Right lobe of liver (tissue), 6 donors: ENCODE results near the gene CTU2. TPM values are rescaled to one million over a fixed set of nuclear protein-coding genes. Genes with fewer than 3 reads are reported as not detected.

Experiments used
- ATAC-seq, 4 donors: fragments of 200-7000 bp; cut with Tn5 transposase; one replicate each; pipeline ENCODE4 v1.9.1; 2020; ENCODE audit warnings: mild to moderate bottlenecking in 4 of 4, moderate library complexity in 4 of 4
- DNase-seq, 3 donors: peaks; one replicate each; pipeline ENCODE4 v3.0.0-alpha.2; 2020
- H3K27ac ChIP-seq, 3 donors: fragments of 200-600 bp; one replicate each; pipeline ENCODE4 v1.8.0; 2022
- H3K27me3 ChIP-seq, 2 donors: fragments of 200-600 bp; one replicate each; pipeline ENCODE4 v1.8.0; 2022
- H3K36me3 ChIP-seq, 4 donors: fragments of 200-600 bp; sonication (generic) in 1 of 4; one replicate each; pipeline versions ENCODE4 v1.5.1 to v1.8.0; 2017 to 2022; ENCODE audit warnings: control low read depth in 1 of 4
- H3K4me1 ChIP-seq, 4 donors: fragments of 200-600 bp; sonication (generic) in 1 of 4; one replicate each; pipeline versions ENCODE4 v1.5.1 to v1.8.0; 2017 to 2022; ENCODE audit warnings: control low read depth in 1 of 4
- H3K4me3 ChIP-seq, 3 donors: fragments of 200-600 bp; one replicate each; pipeline ENCODE4 v1.8.0; 2022
- H3K9me3 ChIP-seq, 4 donors: fragments of 200-600 bp; sonication (generic) in 1 of 4; one replicate each; pipeline versions ENCODE4 v1.5.1 to v1.8.0; 2017 to 2022; ENCODE audit warnings: control low read depth in 1 of 4
- POLR2A ChIP-seq: fragments of 450-650 bp; IDR thresholded peaks from one replicate; pipeline ENCODE4 v1.6.1; 2017; ENCODE audit warnings: antibody characterized with exemption, mild to moderate bottlenecking
- WGBS: methylation state at CpG from one replicate; pipeline ENCODE4 v1.1.6; 2018; ENCODE audit warnings: low coverage, low lambda C conversion rate; ENCODE audit not compliant: insufficient coverage; ENCODE audit errors: missing lambda C conversion rate; 5-methylcytosine and 5-hydroxymethylcytosine counted together
- intact Hi-C, 2 donors: fragments of 100-400 bp; cut with DNase I; formaldehyde crosslinking; loops; one replicate each; pipeline versions ENCODE4 v1.11.2 to v1.14.1; 2022
- microRNA-seq, 2 donors: library from miRNA; unstranded; fragments of <30 nt; microRNA quantifications; one replicate each; pipeline ENCODE4, GENCODE V29; 2019 to 2020
- total RNA-seq, 6 experiments: library from RNA; depleted of rRNA in 2 of 6; stranded (reverse); fragments of >200 nt in 2 of 6; fragmentation: NEBNext Ultra II Directional in 3 of 6; extraction: Animal tissue kit (Norgen Biotek cat#: 25700) in 3 of 6; gene quantifications; one replicate each; pipeline versions ENCODE4 v1.1.0 to v1.2.4, GENCODE V29; 2016 to 2023
- TF ChIP-seq, protein P1 (sequence below), 4 donors: fragments of 200-600 bp in 3 of 4; fragments of 450-650 bp in 1 of 4; IDR thresholded peaks; one replicate each; pipeline versions ENCODE4 v1.5.1 to v1.8.0; 2016 to 2022; ENCODE audit warnings: antibody characterized with exemption in 4 of 4, mild to moderate bottlenecking in 2 of 4
- donor health status: DM: no; HTN: yes; CAD: no.
- donor health status: DM: no; HTN: no; CAD: no.
- donor health status: DM: no; HTN: no; CAD: no.
- donor health status: DM: no; HTN: yes; CAD: no.
- donor health status: DM: no; HTN: yes; CAD: no.

The CTU2 gene
- total RNA-seq, 6 experiments from 2014 or later: 5.0 to 9.5 (median 8.2) TPM

DNA sequence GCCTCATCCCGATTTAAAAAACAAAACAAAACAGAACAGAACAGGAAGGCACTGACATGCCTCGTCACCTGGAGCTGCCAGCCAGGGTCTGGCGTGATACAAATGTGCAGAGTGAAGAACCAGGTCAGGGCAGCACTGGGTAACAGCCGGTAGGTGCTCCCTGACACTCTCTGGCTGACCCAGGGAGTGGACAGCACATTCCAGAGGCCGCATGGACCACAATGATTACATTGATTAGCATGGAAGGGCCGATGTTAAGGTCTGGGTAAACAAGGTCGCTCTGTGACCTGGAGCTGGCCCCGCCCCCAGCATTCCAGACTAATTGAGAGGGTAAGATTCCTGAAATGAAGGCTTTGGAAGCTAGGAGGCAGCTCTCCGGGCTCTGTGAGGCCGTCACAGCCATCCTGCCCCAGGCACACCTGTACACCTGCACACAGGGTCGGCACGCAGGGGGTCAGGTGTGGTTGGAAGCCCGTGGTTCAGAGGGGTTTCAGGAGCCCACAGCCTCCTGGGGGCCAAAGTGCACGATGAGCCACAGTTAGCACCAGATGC, 57.3 kb downstream of the CTU2 start:
- no peak for TF ChIP-seq POLR2A
- TF ChIP-seq, protein P1, sequence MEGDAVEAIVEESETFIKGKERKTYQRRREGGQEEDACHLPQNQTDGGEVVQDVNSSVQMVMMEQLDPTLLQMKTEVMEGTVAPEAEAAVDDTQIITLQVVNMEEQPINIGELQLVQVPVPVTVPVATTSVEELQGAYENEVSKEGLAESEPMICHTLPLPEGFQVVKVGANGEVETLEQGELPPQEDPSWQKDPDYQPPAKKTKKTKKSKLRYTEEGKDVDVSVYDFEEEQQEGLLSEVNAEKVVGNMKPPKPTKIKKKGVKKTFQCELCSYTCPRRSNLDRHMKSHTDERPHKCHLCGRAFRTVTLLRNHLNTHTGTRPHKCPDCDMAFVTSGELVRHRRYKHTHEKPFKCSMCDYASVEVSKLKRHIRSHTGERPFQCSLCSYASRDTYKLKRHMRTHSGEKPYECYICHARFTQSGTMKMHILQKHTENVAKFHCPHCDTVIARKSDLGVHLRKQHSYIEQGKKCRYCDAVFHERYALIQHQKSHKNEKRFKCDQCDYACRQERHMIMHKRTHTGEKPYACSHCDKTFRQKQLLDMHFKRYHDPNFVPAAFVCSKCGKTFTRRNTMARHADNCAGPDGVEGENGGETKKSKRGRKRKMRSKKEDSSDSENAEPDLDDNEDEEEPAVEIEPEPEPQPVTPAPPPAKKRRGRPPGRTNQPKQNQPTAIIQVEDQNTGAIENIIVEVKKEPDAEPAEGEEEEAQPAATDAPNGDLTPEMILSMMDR (IDR thresholded peaks at IDR 0.05): peak in 3 of 4 donors; percentile 18 to 25 (median 25)
- ATAC-seq: peak; percentile 57 to 76 (median 70)
- peak overlapping the region; percentile 8 to 79 (median 75) for H3K27ac ChIP-seq
- peak; percentile 73 to 84 (median 80) for DNase-seq
- peaks cover 0 to 54% (median 24%) of the 10 kb centered on the region in 4 donors for H3K4me1 ChIP-seq
- intact Hi-C loops: no loop called here
- H3K4me3 ChIP-seq: no peak overlapping the region
- H3K9me3 ChIP-seq: no peaks in the 10 kb centered on the region
- 37% methylated on average over 4 of the region's 14 CpGs for WGBS
- H3K36me3 ChIP-seq: no peaks in the 10 kb centered on the region
- H3K27me3 ChIP-seq: no peaks in the 10 kb centered on the region

DNA sequence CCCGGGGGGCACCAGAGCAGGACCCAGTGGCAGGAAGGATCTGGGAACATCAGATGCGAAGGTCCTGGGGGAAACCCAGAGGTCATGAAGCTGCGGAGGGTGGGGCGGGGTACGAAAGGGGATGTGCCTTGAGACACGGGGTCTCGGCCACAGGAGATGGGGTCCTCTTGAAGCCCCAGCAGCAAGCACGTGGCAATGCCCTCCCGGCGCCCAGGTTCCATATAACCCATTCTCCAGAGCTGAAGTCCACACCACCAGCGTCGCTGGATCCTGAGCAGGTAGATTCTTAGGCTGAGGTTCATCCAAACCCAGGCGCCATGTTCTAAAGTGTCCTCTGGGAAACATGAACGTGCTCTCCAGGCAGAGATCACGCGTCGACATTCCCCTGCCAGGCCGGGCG, 57.8 kb downstream of the CTU2 start:
- 100% methylated on average over 2 of the region's 19 CpGs for WGBS
- TF ChIP-seq POLR2A: no peak
- TF ChIP-seq, protein P1 (IDR thresholded peaks at IDR 0.05): no peak
- ATAC-seq: no peak
- Histone ChIP-seq H3K27ac (peak overlapping the region in 1 of 3 donors; percentile 75), H3K9me3 (no peaks in the 10 kb centered on the region), H3K36me3 (no peaks in the 10 kb centered on the region), H3K27me3 (no peaks in the 10 kb centered on the region), H3K4me1 (peaks cover 0 to 52% (median 21%) of the 10 kb centered on the region in 4 donors), H3K4me3 (no peak overlapping the region)
- no peak for DNase-seq
- intact Hi-C loops: no loop called here

DNA sequence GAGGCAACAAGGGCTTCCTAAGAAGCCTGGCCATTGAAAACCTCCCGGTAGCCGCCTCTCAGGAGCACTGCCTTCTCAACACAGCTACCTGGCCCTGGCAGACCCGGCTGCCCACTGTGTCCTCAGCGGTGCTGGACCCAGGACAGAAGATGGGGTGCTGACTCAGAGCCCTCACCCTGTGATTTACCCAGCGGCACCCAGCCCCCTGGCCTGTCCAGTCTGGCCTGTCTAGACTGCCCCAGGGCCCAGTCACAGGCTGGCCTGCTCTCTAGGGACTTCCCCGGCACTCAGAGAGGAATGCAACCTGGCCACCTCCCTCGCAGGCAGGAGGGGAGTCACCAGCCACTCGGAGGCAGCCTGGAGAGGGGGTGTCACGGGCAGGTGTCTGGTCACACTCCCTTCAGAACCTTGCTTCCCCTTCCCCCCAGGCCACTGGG, 58.6 kb downstream of the CTU2 start:
- Histone ChIP-seq H3K9me3 (no peaks in the 10 kb centered on the region), H3K27me3 (no peaks in the 10 kb centered on the region), H3K27ac (no peak overlapping the region), H3K36me3 (no peaks in the 10 kb centered on the region), H3K4me3 (no peak overlapping the region), H3K4me1 (peaks cover 0 to 45% (median 17%) of the 10 kb centered on the region in 4 donors)
- no peak for DNase-seq
- intact Hi-C loops: no loop called here
- no CpG with 5 or more reads among the region's 9 CpGs for WGBS
- ATAC-seq: peak in 3 of 4 donors; percentile 1 to 46 (median 13)
- TF ChIP-seq POLR2A: no peak

Small RNA genes within 50 kb of the gene (microRNA-seq; reads per million reads assigned to microRNA genes)
- gene MIR4722: 0 reads per million in 2 donors

Other genes with a start within 250 kb of the CTU2 start
- 10 to 100 TPM in 5 of 6 experiments, 1 to 10 TPM in 1; 8.7 to 22.8 (median 16.4) TPM for gene ZC3H18, start 136.1 kb upstream of the CTU2 start, total RNA-seq
- not detected for gene IL17C, start 67.9 kb upstream of the CTU2 start, total RNA-seq
- 10 to 100 TPM; 22.8 to 70.0 (median 41.3) TPM for gene CYBA, start 55.5 kb upstream of the CTU2 start, total RNA-seq
- 10 to 100 TPM; 10.2 to 57.1 (median 15.2) TPM for gene MVD, start 43.4 kb upstream of the CTU2 start, total RNA-seq
- under 1 TPM; 0.15 to 0.98 (median 0.35) TPM for gene SNAI3, start 20.0 kb upstream of the CTU2 start, total RNA-seq
- gene RNF166, start 95 bp upstream of the CTU2 start, total RNA-seq: 10 to 100 TPM in 2 of 6 experiments, 1 to 10 TPM in 4; 8.1 to 12.8 (median 10.0) TPM
- gene PIEZO1, start 78.7 kb downstream of the CTU2 start, total RNA-seq: 10 to 100 TPM; 48.9 to 91.9 (median 64.4) TPM
- gene CDT1, start 97.3 kb downstream of the CTU2 start, total RNA-seq: 1 to 10 TPM in 2 of 6 experiments, under 1 TPM in 4; 0.22 to 9.6 (median 0.42) TPM
- 100 to 1,000 TPM in 2 of 6 experiments, 10 to 100 TPM in 4; 61.4 to 120 (median 74.1) TPM for gene APRT, start 105.4 kb downstream of the CTU2 start, total RNA-seq
- gene GALNS, start 150.4 kb downstream of the CTU2 start, total RNA-seq: 10 to 100 TPM in 5 of 6 experiments, 1 to 10 TPM in 1; 9.2 to 20.6 (median 16.5) TPM
- gene TRAPPC2L, start 150.6 kb downstream of the CTU2 start, total RNA-seq: 10 to 100 TPM; 15.1 to 25.5 (median 20.1) TPM
- gene PABPN1L, start 160.2 kb downstream of the CTU2 start, total RNA-seq: under 1 TPM in 1 of 6 experiments, not detected in 5; 0.37 TPM